PFSK-1 (cell line): ENCODE results near the gene LINGO1.
A peak's percentile ranks its signal among the peaks of the same experiment; 100 is the strongest.

Source experiments
- POLR2AphosphoS5 ChIP-seq: IDR thresholded peaks from 2 replicates; pipeline ENCODE4 v1.6.1; 2012; ENCODE audit warnings: low read depth, mild to moderate bottlenecking, control low read depth, low read length, moderate library complexity
- REST ChIP-seq, 2 experiments: IDR thresholded peaks; 2 replicates each; pipeline versions ENCODE4 v1.6.1 to v1.8.0; 2011 to 2012; ENCODE audit warnings: low read depth in 2 of 2, low read length in 2 of 2, control low read depth in 1 of 2, inconsistent platforms in 1 of 2, mild to moderate bottlenecking in 1 of 2, moderate library complexity in 1 of 2; ENCODE audit not compliant: insufficient read depth in 1 of 2
- SIN3A ChIP-seq: IDR thresholded peaks from 2 replicates; pipeline ENCODE4 v1.6.1; 2012; ENCODE audit warnings: mild to moderate bottlenecking, low read length, moderate library complexity, borderline replicate concordance; ENCODE audit not compliant: insufficient read depth
- TAF1 ChIP-seq: IDR thresholded peaks from 2 replicates; pipeline ENCODE4 v1.6.1; 2012; ENCODE audit warnings: low read length, control low read depth, borderline replicate concordance; ENCODE audit not compliant: insufficient read depth

GRCh38 chr15:77599899-77600298 lies 32.8 kb downstream of the LINGO1 start:
- TF ChIP-seq POLR2AphosphoS5 (peak; percentile 71), TAF1 (0 out of 2 replicates have a peak, but pooled peaks have one; percentile 37), REST (IDR thresholded peaks at IDR 0.05; ENCODE audit: insufficient read depth in 1 of 2, low read depth in 2 of 2, low read length in 2 of 2) (no peak), SIN3A (no peak)
